HEK293 (cell line): ENCODE results near the gene ADGB.

Experiments used
- CTCF ChIA-PET: fragments of 350-600 bp; formaldehyde crosslinking; extraction: SDS; loops from one replicate; lab custom pipeline; 2021; ENCODE audit warnings: antibody characterized with exemption; lab: Yijun Ruan, JAX
- POLR2A ChIA-PET: fragments of 300-600 bp; formaldehyde crosslinking; extraction: SDS; loops from one replicate; lab custom pipeline; 2020; ENCODE audit warnings: antibody characterized with exemption, inconsistent platforms; lab: Yijun Ruan, JAX
- H3K27ac ChIP-seq: fragments of 200-500 bp; sonication (Bioruptor generic); 2 replicates; pipeline ENCODE4 v1.5.1; 2014; ENCODE audit warnings: low read depth, low read length, control low read depth, inconsistent platforms; ENCODE audit errors: extremely low read depth
- H3K36me3 ChIP-seq, 2 experiments: fragments of 200-500 bp in 1 of 2; sonication (Bioruptor generic) in 1 of 2; 1 replicate in 1 of 2; 2 replicates in 1 of 2; pipeline ENCODE4 v1.5.1; 2014 to 2017; ENCODE audit warnings: inconsistent platforms in 2 of 2, low read length in 2 of 2; ENCODE audit not compliant: control insufficient read depth in 2 of 2, insufficient read depth in 1 of 2
- H3K4me1 ChIP-seq: fragments of 200-500 bp; sonication (Bioruptor generic); 2 replicates; pipeline ENCODE4 v1.5.1; 2014; ENCODE audit warnings: mild to moderate bottlenecking, low read length, inconsistent platforms; ENCODE audit not compliant: control insufficient read depth, insufficient read depth
- H3K4me3 ChIP-seq: 2 replicates; pipeline ENCODE4 v1.5.1; 2011; ENCODE audit warnings: low read depth, mild to moderate bottlenecking, control low read depth, low read length, moderate library complexity
- H3K9me3 ChIP-seq: fragments of 200-500 bp; sonication (Bioruptor generic); 2 replicates; pipeline ENCODE4 v1.5.1; 2014; ENCODE audit warnings: low read depth, low read length, inconsistent platforms; ENCODE audit not compliant: control insufficient read depth, insufficient read depth
- GLI2 ChIP-seq: fragments of 450-650 bp; formaldehyde crosslinking; IDR thresholded peaks from 2 replicates; pipeline ENCODE4; 2017; ENCODE audit warnings: missing biosample characterization, missing genetic modification characterization, low read depth, borderline replicate concordance
- MEIS1 ChIP-seq: sonication (generic); formaldehyde crosslinking; IDR thresholded peaks from 2 replicates; pipeline ENCODE4 v1.8.1; 2022; ENCODE audit warnings: missing genetic modification reagents, mild to moderate bottlenecking, borderline replicate concordance
- PRDM6 ChIP-seq: fragments of 450-650 bp; formaldehyde crosslinking; IDR thresholded peaks from 2 replicates; pipeline ENCODE4 v1.5.1; 2017; ENCODE audit warnings: missing biosample characterization, missing genetic modification characterization
- ZFP69B ChIP-seq: fragments of 450-650 bp; formaldehyde crosslinking; IDR thresholded peaks from 2 replicates; pipeline ENCODE4 v1.5.1; 2016; ENCODE audit warnings: missing biosample characterization, missing genetic modification characterization
- ZNF114 ChIP-seq: fragments of 450-650 bp; formaldehyde crosslinking; IDR thresholded peaks from 2 replicates; pipeline ENCODE4 v1.5.0; 2017; ENCODE audit warnings: missing biosample characterization, missing genetic modification characterization
- ZNF266 ChIP-seq: fragments of 450-650 bp; formaldehyde crosslinking; IDR thresholded peaks from 2 replicates; pipeline ENCODE4 v1.5.1; 2016; ENCODE audit warnings: missing biosample characterization, missing genetic modification characterization, low read depth
- ZNF311 ChIP-seq: fragments of 450-650 bp; formaldehyde crosslinking; IDR thresholded peaks from 2 replicates; pipeline ENCODE4 v1.5.1; 2017; ENCODE audit warnings: missing biosample characterization, missing genetic modification characterization, borderline replicate concordance
- ZNF354C ChIP-seq: fragments of 450-650 bp; formaldehyde crosslinking; IDR thresholded peaks from 2 replicates; pipeline ENCODE4 v1.5.1; 2016; ENCODE audit warnings: missing biosample characterization, missing genetic modification characterization, low read depth, borderline replicate concordance
- ZNF433 ChIP-seq: fragments of 450-650 bp; formaldehyde crosslinking; IDR thresholded peaks from 2 replicates; pipeline ENCODE4 v1.5.1; 2016; ENCODE audit warnings: missing biosample characterization, missing genetic modification characterization, low read depth
- ZNF510 ChIP-seq: fragments of 450-650 bp; formaldehyde crosslinking; IDR thresholded peaks from 2 replicates; pipeline ENCODE4 v1.5.1; 2018; ENCODE audit warnings: mild to moderate bottlenecking, missing genetic modification characterization, missing biosample characterization; ENCODE audit not compliant: insufficient replicate concordance
- ZNF521 ChIP-seq: fragments of 450-650 bp; formaldehyde crosslinking; IDR thresholded peaks from 2 replicates; pipeline ENCODE4 v1.5.1; 2017; ENCODE audit warnings: missing biosample characterization, mild to moderate bottlenecking, missing genetic modification characterization
- ZNF701 ChIP-seq: fragments of 450-650 bp; formaldehyde crosslinking; IDR thresholded peaks from 2 replicates; pipeline ENCODE4 v1.5.1; 2016; ENCODE audit warnings: missing biosample characterization, missing genetic modification characterization
- ZNF704 ChIP-seq: fragments of 450-650 bp; formaldehyde crosslinking; IDR thresholded peaks from 2 replicates; pipeline ENCODE4 v1.5.1; 2016; ENCODE audit warnings: missing biosample characterization, missing genetic modification characterization
- TF ChIP-seq, protein P1 (sequence below): fragments of 450-650 bp; formaldehyde crosslinking; IDR thresholded peaks from 2 replicates; pipeline ENCODE4 v1.5.1; 2016; ENCODE audit warnings: missing biosample characterization, missing genetic modification characterization
- TF ChIP-seq, protein P2 (sequence below): fragments of 450-650 bp; formaldehyde crosslinking; IDR thresholded peaks from 2 replicates; pipeline ENCODE4 v1.5.1; 2017; ENCODE audit warnings: missing biosample characterization, mild to moderate bottlenecking, missing genetic modification characterization, moderate library complexity
- TF ChIP-seq, protein P3 (sequence below): fragments of 450-650 bp; formaldehyde crosslinking; IDR thresholded peaks from 2 replicates; pipeline ENCODE4 v1.5.1; 2016; ENCODE audit warnings: missing biosample characterization, missing genetic modification characterization, borderline replicate concordance

ADGB gene

DNA sequence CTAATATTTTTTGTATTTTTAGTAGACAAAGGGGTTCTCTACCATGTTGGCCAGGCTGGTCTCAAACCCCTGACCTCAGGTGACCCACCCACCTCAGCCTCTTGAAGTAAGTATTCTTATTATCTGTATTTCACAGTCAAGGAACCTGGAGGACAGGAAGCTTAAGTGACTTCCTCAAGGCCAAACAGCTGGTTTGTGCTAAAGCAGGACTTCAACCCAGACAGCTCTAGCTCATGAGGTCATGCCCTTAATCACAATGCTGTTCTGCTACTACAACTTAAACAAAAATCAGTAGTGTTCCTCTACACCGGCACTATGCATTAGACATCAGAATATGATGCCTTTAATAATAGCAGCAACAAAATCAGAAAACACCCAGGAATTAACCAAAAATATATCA, 168.9 kb downstream of the ADGB start (continued):
- TF ChIP-seq, protein P1, sequence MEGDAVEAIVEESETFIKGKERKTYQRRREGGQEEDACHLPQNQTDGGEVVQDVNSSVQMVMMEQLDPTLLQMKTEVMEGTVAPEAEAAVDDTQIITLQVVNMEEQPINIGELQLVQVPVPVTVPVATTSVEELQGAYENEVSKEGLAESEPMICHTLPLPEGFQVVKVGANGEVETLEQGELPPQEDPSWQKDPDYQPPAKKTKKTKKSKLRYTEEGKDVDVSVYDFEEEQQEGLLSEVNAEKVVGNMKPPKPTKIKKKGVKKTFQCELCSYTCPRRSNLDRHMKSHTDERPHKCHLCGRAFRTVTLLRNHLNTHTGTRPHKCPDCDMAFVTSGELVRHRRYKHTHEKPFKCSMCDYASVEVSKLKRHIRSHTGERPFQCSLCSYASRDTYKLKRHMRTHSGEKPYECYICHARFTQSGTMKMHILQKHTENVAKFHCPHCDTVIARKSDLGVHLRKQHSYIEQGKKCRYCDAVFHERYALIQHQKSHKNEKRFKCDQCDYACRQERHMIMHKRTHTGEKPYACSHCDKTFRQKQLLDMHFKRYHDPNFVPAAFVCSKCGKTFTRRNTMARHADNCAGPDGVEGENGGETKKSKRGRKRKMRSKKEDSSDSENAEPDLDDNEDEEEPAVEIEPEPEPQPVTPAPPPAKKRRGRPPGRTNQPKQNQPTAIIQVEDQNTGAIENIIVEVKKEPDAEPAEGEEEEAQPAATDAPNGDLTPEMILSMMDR (tag by site-specific recombination) = no peak
- no peak for TF ChIP-seq GLI2 (tag by site-specific recombination)
- no peak for TF ChIP-seq ZNF433 (tag by site-specific recombination)
- TF ChIP-seq, all 188 proteins: peak for 0

DNA sequence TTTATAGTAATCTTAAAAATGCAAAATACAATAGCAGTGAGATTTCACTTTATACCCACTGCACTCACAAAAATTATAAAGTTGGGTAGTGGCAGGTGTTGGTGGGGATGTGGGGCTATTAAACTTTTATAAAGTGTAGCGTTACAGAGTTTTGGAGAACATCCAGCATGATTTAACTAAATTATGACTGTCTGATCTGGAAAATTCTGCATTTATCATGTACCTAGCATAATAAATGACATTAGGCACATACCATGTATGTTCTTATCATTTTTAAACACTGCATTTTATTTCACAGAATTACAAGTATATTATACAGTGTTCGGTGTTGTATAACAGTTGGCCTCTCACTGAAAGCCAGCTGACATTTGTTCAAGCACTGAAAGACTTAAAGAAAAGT, 169.9 kb downstream of the ADGB start:
- H3K4me3 ChIP-seq = no peak overlapping the region
- CTCF ChIA-PET = interaction anchor here (0.8 to 1.0 kb wide), 2 partner anchors 13 to 17 kb away, joined by 3 to 7 read pairs; no protein-coding TSS in a partner anchor
- no peaks in the 10 kb centered on the region for H3K36me3 ChIP-seq
- no peak for TF ChIP-seq ZNF704 (tag by site-specific recombination)
- H3K9me3 ChIP-seq = no peaks in the 10 kb centered on the region
- POLR2A ChIA-PET = no interaction called here
- H3K4me1 ChIP-seq = no peaks in the 10 kb centered on the region
- no peak overlapping the region for H3K27ac ChIP-seq

- Histone ChIP-seq H3K36me3 (no peaks in the 10 kb centered on the region), H3K4me3 (no peak overlapping the region), H3K9me3 (no peaks in the 10 kb centered on the region), H3K4me1 (no peaks in the 10 kb centered on the region), H3K27ac (no peak overlapping the region)
- TF ChIP-seq, protein P2, sequence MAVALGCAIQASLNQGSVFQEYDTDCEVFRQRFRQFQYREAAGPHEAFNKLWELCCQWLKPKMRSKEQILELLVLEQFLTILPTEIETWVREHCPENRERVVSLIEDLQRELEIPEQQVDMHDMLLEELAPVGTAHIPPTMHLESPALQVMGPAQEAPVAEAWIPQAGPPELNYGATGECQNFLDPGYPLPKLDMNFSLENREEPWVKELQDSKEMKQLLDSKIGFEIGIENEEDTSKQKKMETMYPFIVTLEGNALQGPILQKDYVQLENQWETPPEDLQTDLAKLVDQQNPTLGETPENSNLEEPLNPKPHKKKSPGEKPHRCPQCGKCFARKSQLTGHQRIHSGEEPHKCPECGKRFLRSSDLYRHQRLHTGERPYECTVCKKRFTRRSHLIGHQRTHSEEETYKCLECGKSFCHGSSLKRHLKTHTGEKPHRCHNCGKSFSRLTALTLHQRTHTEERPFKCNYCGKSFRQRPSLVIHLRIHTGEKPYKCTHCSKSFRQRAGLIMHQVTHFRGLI = no peak
- TF ChIP-seq ZNF266 = no peak
- ChIA-PET CTCF (interaction anchor here (0.7 kb wide), 1 partner anchor 234 kb away, joined by 3 read pairs; no protein-coding TSS in a partner anchor), POLR2A (no interaction called here)
Observed at GRCh38 chr6:146770275-146770964, 171.6 kb downstream of the ADGB start.

DNA sequence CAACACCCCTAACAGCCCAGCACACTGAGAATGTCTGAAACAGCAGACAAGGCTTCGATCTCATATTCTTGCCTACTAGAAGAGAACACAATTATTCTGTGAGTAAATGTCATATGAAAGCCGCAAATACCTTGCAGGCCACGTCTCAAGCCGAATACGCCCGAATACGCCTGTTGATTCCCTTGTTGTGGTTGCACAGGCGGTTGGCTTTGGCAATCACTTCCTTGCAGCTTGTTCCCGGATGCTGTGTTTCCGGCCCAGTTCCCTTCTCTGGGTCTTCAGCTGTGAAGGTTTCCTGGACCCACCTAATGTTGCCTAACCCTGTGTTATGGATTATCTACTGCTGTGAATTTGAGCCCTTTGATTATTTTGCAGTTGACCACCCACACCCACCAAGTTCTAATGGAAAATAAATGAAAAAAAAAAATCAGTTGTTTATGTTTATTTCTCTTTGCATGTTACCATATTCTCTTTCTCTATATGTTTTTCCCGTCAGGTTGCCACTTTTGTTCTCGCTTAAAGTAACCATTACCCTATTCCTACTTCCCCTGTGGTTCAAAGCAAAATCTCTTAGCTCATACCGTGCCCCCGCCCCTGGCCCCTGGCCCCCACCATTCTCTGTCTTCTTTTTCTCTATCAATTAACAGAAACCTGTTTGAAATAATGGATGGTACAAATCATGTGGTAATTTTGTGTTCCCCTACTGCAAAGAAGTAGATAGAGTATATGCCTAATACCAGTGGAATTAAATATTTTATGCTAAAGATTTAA, 172.4 kb downstream of the ADGB start:
- no peak overlapping the region for H3K27ac ChIP-seq
- TF ChIP-seq ZNF521 (tag by site-specific recombination) (no peak), MEIS1 (no peak), ZNF354C (tag by site-specific recombination) (no peak), ZFP69B (tag by site-specific recombination) (no peak), PRDM6 (tag by site-specific recombination) (no peak), ZNF311 (tag by site-specific recombination) (no peak), ZNF114 (no peak), ZNF510 (tag by site-specific recombination) (no peak), ZNF701 (tag by site-specific recombination) (no peak)
- TF ChIP-seq, protein P3, sequence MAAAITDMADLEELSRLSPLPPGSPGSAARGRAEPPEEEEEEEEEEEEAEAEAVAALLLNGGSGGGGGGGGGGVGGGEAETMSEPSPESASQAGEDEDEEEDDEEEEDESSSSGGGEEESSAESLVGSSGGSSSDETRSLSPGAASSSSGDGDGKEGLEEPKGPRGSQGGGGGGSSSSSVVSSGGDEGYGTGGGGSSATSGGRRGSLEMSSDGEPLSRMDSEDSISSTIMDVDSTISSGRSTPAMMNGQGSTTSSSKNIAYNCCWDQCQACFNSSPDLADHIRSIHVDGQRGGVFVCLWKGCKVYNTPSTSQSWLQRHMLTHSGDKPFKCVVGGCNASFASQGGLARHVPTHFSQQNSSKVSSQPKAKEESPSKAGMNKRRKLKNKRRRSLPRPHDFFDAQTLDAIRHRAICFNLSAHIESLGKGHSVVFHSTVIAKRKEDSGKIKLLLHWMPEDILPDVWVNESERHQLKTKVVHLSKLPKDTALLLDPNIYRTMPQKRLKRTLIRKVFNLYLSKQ (tag by site-specific recombination) = no peak
- TF ChIP-seq, all 188 proteins: peak for 0
- CTCF ChIA-PET = interaction anchor here (1.0 kb wide), 1 partner anchor 11 kb away, joined by 3 read pairs; no protein-coding TSS in a partner anchor
- no peaks in the 10 kb centered on the region for H3K4me1 ChIP-seq
- H3K36me3 ChIP-seq = no peaks in the 10 kb centered on the region
- no peaks in the 10 kb centered on the region for H3K9me3 ChIP-seq
- no peak overlapping the region for H3K4me3 ChIP-seq
- POLR2A ChIA-PET = no interaction called here
